Skeletal muscle cell (primary cell): Measurements from ENCODE around the gene XIRP2.

Experiments
- DNase-seq: peaks from one replicate; pipeline ENCODE4 v3.0.0-alpha.2; 2010; ENCODE audit warnings: low read depth
- H3K4me3 ChIP-seq: 2 replicates; pipeline ENCODE4 v1.5.1; 2011; ENCODE audit warnings: low read depth, mild to moderate bottlenecking, control low read depth, low read length, moderate library complexity

XIRP2 gene

GRCh38 chr2:167177196-167177595 lies 288.9 kb downstream of the XIRP2 start:
- H3K4me3 ChIP-seq = no peak overlapping the region
- DNase-seq = no peak

DNA sequence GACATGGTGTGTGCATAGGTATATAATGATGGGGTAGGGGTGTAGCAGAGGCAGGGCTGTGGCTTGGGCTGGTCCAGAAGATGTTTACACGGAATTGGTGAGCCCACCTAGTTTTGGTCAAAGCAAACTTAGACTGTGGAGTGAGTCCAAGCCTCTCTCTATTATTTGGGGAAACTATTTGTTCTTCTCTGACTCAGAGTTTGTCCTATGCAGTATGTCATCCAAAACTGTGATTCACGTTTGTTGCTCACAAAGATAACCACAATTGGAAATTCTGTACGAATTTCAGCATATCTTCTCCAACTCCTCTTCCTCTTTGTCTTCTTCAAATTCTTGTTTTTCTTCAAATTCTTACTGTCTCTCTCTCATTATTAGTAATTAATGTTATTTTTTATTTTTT lies 292.9 kb downstream of the XIRP2 start:
- no peak for DNase-seq
- no peak overlapping the region for H3K4me3 ChIP-seq

DNA sequence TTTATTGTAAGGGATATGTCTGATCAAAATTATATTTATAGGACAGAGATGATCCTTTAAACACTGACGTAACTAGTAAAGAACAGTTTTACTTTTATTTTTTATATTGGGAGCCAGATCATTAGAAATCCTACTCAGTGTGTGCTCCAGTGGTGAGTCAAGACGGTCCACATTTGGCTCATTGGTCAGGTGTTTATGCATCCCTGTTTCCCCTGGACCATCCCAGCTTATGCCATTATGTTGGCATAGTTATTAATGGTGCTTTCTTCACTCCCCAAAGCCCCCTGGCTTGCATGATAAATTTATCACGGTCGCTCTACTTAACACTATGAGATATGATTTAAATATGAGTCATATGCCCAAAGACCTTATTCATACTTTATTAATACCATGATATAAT lies 293.4 kb downstream of the XIRP2 start:
- no peak for DNase-seq
- H3K4me3 ChIP-seq = no peak overlapping the region

DNA sequence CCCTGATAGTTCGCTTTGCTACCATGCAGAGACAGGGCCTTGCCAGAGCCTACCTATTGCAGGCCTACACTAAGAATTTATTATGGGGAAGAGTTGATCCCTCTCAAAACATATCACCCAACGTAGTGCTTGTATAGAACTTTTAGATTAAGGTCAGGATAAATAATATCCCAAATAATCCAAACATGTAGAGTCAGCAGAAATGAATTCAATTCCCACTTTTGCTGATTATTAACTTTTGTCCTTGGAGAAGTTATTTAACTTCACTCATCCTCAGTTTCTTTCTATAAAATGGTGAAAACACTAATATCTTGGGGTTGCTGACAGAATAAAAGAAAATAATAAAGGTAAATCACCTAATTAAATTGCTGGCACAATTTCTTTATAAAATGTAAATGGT lies 294.1 kb downstream of the XIRP2 start:
- no peak overlapping the region for H3K4me3 ChIP-seq
- no peak for DNase-seq

DNA sequence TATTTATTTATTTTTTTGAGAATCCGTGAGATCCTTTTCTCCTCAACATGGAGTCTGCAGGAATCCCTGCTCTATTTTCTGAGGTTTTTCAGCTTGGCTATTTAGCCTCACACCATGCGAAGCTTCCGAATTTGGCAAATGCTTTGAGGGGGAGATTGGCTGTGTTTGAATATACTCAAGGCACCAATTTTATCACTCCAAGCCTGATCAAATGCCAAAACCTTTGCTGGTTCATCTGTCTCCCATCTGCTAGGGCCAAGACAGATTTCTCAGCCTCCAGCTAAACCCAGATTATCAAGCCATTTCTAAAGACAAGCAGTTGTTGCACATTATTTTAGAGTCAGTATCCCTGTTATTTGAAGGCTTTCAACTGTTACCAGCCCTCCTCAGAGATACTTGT lies 295.7 kb downstream of the XIRP2 start:
- no peak for DNase-seq
- H3K4me3 ChIP-seq = no peak overlapping the region

DNA sequence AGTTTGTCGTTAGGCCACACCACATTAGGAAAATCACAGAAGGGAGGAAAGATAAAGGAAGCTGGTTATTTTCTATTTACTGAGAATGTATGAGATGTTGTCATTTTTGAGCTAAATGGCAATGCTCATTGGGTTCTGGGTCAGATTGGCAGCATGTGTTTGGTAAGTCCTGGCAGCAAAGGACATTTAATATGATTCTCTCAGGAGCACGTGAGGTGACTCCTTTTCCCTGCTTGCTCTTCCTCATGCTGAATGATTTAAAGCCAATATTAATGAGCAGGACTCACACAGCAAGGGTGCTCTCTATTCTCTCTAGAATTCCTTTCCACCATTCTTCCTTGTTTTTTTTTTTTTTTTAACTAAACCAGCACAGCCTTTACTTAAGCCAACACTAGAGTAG lies 298.2 kb downstream of the XIRP2 start:
- DNase-seq = no peak

DNA sequence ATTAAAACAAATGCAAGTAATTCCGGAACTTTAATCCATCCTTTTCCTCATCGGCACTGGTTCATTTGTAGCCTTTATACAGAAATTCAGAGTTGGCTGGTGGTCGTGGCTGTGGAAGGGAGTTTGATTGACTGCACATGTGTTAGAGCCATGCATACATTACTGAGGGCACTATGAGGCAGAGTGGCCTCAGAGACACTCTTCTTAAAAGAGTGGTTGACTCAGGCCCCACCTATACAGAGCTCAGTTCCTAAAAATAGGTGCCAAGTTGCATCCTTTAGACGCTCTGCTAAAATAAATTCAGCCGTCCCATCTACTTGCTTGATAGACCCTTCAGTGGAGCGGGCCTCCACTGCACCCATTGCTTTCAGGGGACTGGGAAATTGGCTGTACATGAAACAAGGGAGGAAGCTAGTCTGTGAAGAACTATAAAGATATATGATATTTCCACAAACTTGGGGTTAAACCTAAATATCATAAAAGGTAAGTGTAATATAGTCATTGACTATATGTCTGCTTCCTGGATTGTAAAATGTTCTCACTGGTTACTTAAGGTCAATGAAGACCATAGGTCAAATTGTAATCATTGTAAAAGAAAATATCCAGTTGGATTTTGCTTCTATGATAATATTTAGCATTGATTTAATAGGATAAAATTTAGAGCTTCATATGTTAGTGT lies 298.9 kb downstream of the XIRP2 start:
- DNase-seq = no peak
- no peak overlapping the region for H3K4me3 ChIP-seq

More for the DNA sequence above, 298.2 kb downstream of the XIRP2 start:
- H3K4me3 ChIP-seq = no peak overlapping the region

- DNase-seq = no peak
- no peak overlapping the region for H3K4me3 ChIP-seq
These were observed 300.0 kb downstream of the XIRP2 start for GRCh38 chr2:167187978-167188967.

DNA sequence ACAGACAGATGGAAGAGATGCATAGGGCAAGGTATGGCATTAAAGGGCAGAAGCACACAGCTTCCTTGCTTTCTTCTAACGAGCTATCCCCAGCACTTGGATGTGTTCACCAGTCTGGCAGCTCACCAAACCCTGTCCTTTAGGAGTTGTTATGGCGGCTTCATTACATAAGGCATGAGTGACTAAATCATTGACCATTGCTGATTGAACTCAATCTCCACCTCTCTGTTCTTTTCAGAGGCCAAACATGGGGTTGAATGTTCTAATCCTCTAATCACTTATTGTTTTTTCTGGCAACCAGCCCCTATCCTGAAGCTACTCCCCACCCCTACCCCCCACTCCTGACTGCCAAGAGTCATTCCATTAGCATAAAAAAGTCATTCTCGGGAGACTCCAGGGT lies 301.8 kb downstream of the XIRP2 start:
- peak; percentile 92 for DNase-seq
- no peak overlapping the region for H3K4me3 ChIP-seq

- DNase-seq = no peak
- no peak overlapping the region for H3K4me3 ChIP-seq
These were observed 303.3 kb downstream of the XIRP2 start for GRCh38 chr2:167191588-167191987.

GRCh38 chr2:167192833-167193232 lies 304.6 kb downstream of the XIRP2 start:
- no peak overlapping the region for H3K4me3 ChIP-seq
- peak; percentile 31 for DNase-seq

DNA sequence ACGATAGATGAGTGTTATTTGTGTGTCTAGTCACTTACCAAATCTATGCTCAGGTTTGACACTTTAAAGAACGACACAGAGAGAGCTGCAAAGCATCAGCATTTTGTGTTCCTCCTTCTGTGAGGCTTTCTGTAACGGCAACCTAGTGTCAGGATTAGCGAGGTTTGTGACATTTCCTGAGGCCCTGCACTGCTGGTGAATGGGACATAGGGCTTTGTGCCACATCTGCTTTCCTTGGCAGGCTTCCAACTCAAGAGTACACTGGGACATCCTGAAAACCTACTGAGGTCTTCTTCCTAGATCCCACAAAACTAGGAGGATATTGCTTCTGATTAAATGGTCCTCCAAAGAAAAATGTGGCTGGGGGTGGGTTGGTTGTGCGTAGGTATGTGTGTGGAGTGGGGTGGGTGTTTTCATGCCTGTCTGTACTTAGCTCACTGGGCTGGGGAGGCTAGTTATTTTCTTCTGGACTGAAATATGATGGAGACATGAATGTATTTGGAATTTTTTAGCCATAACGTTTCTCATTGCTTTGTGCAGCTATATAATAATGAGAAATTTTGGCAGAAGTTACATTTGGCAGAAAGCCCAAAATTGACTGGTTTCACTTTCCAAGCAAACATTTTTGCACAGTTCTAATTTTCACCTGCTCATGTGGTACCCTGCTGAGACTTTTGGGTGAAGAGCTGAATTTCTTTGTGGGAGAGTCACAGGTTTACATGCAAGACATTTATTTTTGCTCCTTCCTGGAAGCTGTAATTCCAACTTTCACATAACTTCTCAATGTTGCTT lies 308.4 kb downstream of the XIRP2 start:
- no peak overlapping the region for H3K4me3 ChIP-seq
- DNase-seq = peak; percentile 27

- H3K4me3 ChIP-seq = no peak overlapping the region
These were observed 309.7 kb downstream of the XIRP2 start for GRCh38 chr2:167198009-167198408.

DNA sequence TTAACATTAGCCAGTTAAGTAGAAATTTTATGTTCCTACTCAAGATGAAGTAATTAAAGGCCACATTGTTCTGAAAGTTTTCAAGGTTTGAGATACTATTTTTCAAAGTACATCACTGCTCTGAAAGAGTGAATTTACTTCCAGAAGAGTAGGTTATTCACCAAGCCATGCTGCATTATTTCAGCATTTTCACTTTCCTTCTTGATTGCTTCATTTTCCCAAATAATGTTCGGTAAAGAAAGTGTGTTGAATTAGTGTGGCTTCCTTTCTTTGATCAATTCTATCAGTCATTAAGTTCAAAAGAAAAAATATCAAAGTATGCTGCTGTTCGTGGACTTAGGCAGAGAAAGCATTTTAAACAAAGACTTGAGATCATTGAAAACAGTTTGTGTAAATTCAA lies 310.3 kb downstream of the XIRP2 start:
- no peak overlapping the region for H3K4me3 ChIP-seq
- DNase-seq = no peak

More at GRCh38 chr2:167198009-167198408, 309.7 kb downstream of the XIRP2 start:
- DNase-seq = no peak

DNA sequence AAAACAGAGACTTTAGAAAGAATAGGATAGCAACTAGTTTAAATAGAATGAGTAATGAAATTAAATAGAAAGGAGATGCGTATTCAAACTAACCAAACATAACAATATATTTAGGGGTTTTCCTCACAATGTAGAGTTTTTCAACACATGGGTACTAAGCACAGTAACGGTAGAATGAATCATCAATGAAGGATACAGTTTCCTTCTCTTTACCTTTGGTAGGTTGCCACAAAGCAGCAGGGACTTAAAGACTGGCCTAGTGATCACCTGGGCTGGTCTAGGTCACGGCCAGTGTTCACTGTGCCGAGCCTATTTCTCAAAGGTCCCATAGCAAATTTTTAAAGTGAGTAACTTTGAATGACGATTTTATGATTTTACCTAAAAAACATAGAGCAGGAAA lies 311.7 kb downstream of the XIRP2 start:
- no peak for DNase-seq
- no peak overlapping the region for H3K4me3 ChIP-seq

- no peak for DNase-seq
These were observed 321.5 kb downstream of the XIRP2 start for GRCh38 chr2:167209784-167210183.

GRCh38 chr2:167212014-167212648 lies 323.9 kb downstream of the XIRP2 start:
- peak; percentile 24 for DNase-seq
- no peak overlapping the region for H3K4me3 ChIP-seq

More at GRCh38 chr2:167209784-167210183, 321.5 kb downstream of the XIRP2 start:
- no peak overlapping the region for H3K4me3 ChIP-seq

DNA sequence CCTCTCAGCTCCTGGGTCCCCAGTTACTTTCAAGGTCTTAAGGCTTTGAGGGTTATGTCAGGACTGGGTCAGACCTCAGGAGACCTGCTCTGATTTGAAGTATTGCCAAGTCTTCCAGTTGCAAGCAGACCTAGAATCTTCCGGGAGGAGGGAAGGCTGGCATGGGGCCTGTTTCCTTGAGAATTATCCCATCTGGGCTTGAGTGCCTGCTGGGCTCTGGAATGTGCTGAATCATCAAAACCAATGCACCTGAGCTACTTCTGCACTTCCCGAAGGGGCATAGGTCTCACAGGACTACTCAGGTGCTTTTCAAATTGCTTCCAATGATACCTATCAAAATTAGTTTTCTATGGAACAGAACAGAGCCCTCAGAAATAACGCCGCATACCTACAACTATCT lies 327.3 kb downstream of the XIRP2 start:
- no peak for DNase-seq

DNA sequence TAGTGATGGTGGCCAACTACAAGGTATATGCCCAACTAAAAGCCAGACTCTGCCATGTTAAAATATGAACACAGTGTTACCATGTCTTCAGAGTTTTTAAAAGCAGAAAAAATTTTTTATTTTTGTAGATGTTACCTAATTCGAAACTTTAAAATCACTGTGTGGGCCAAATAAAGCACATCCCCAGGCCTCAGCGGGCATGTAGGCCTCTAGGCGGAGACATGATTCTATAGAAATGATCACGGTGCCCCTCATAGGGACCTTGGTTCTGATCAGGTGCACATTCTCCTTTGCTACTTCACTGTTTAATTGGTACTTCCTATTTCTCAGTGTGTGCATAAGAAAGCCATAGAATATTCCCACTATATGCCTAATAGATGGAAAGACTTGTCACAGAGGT lies 349.2 kb downstream of the XIRP2 start:
- no peak for DNase-seq
- no peak overlapping the region for H3K4me3 ChIP-seq

More for the DNA sequence above, 327.3 kb downstream of the XIRP2 start:
- no peak overlapping the region for H3K4me3 ChIP-seq
